Measurements from ENCODE around the gene SERPING1. TPM values are rescaled to one million over a fixed set of nuclear protein-coding genes. Genes with fewer than 3 reads are reported as not detected.

Gene SERPING1
- total RNA-seq, 1 donor from 2014 or later, result 471 TPM

GRCh38 chr11:57641011-57641807 is 43.7 kb downstream of the SERPING1 start:
- no peaks in the 10 kb centered on the region for H3K27me3 ChIP-seq (ENCODE audit: low read depth)
- no peak for ATAC-seq
- DNase-seq, result no peak
- H3K4me1 ChIP-seq, result peaks cover 51% of the 10 kb centered on the region
- no peak overlapping the region for H3K27ac ChIP-seq
- peak; percentile 46 for TF ChIP-seq CTCF (IDR thresholded peaks at IDR 0.05)
- H3K4me3 ChIP-seq, result no peak overlapping the region
- no peaks in the 10 kb centered on the region for H3K36me3 ChIP-seq
- no peaks in the 10 kb centered on the region for H3K9me3 ChIP-seq
- intact Hi-C loops (cut with DNase I), result loop anchor here (5.0 kb wide), 1 partner anchor 74 kb away; the partner anchor contains the start of gene UBE2L6

- ATAC-seq (no peak), DNase-seq (no peak)
- intact Hi-C loops (cut with DNase I), result loop anchor here (5.0 kb wide), 1 partner anchor 77 kb away; the partner anchor contains the start of gene UBE2L6
- Histone ChIP-seq H3K27me3 (ENCODE audit: low read depth) (peaks cover 23% of the 10 kb centered on the region), H3K27ac (no peak overlapping the region), H3K36me3 (no peaks in the 10 kb centered on the region), H3K4me1 (peaks cover 70% of the 10 kb centered on the region), H3K9me3 (no peaks in the 10 kb centered on the region), H3K4me3 (no peak overlapping the region)
- no peak for TF ChIP-seq CTCF (IDR thresholded peaks at IDR 0.05)
Measured at GRCh38 chr11:57643802-57644201, 46.3 kb downstream of the SERPING1 start.

GRCh38 chr11:57644748-57645688 is 47.5 kb downstream of the SERPING1 start:
- ATAC-seq (peak; percentile 84 to 86), DNase-seq (peak; percentile 84)
- Histone ChIP-seq H3K27me3 (ENCODE audit: low read depth) (peaks cover 30% of the 10 kb centered on the region), H3K4me1 (peaks cover 68% of the 10 kb centered on the region), H3K4me3 (no peak overlapping the region), H3K9me3 (no peaks in the 10 kb centered on the region), H3K36me3 (no peaks in the 10 kb centered on the region), H3K27ac (peak overlapping the region; percentile 59)
- intact Hi-C loops (cut with DNase I), result loop anchor here (5.0 kb wide), 1 partner anchor 78 kb away; the partner anchor contains the start of gene UBE2L6
- peak; percentile 88 for TF ChIP-seq CTCF (IDR thresholded peaks at IDR 0.05)

- no peak for DNase-seq
- ATAC-seq, result peak; percentile 11
- intact Hi-C loops (cut with DNase I), result no loop called here
Measured at GRCh38 chr11:57645689-57646085, 48.2 kb downstream of the SERPING1 start.

More at GRCh38 chr11:57645689-57646085, 48.2 kb downstream of the SERPING1 start:
- no peaks in the 10 kb centered on the region for H3K9me3 ChIP-seq
- no peak overlapping the region for H3K4me3 ChIP-seq
- H3K36me3 ChIP-seq, result no peaks in the 10 kb centered on the region
- peak overlapping the region; percentile 59 for H3K27ac ChIP-seq
- no peak for TF ChIP-seq CTCF (IDR thresholded peaks at IDR 0.05)
- H3K27me3 ChIP-seq (ENCODE audit: low read depth), result peaks cover 30% of the 10 kb centered on the region
- H3K4me1 ChIP-seq, result peaks cover 71% of the 10 kb centered on the region

Data from lower lobe of right lung (tissue), 2 donors.